Endodermal cell (in vitro differentiated cells): ENCODE measurements around the gene HNRNPA1L2. TPM values are rescaled to one million over a fixed set of nuclear protein-coding genes. Genes with fewer than 3 reads are reported as not detected.
A peak's percentile ranks its signal among the peaks of the same experiment; 100 is the strongest.
"Not testable (repeated sequence)": the region's sequence is repeated elsewhere in the genome, so short reads cannot be mapped to it uniquely, and the experiment has no call there.

ENCODE experiments used
- DNase-seq: peaks from one replicate; pipeline ENCODE4 v3.0.0-alpha.2; 2017
- H3K27ac ChIP-seq: 2 replicates; pipeline ENCODE4 v1.5.1; 2013; ENCODE audit warnings: mild to moderate bottlenecking, low read depth, low read length, moderate library complexity
- H3K27me3 ChIP-seq: 2 replicates; pipeline ENCODE4 v1.6.1; 2013; ENCODE audit warnings: mild to moderate bottlenecking, low read length, moderate library complexity; ENCODE audit not compliant: insufficient read depth, control insufficient read depth, poor library complexity, severe bottlenecking
- H3K36me3 ChIP-seq: 2 replicates; pipeline ENCODE4 v1.7.0; 2013; ENCODE audit warnings: mild to moderate bottlenecking, low read length, moderate library complexity; ENCODE audit not compliant: control insufficient read depth, insufficient read depth
- H3K4me1 ChIP-seq: one replicate; pipeline ENCODE4 v1.7.0; 2013; ENCODE audit warnings: low read length; ENCODE audit not compliant: control insufficient read depth, insufficient read depth
- H3K4me3 ChIP-seq: 2 replicates; pipeline ENCODE4 v1.5.1; 2013; ENCODE audit warnings: mild to moderate bottlenecking, low read length, moderate library complexity
- H3K9ac ChIP-seq: 2 replicates; pipeline ENCODE4 v1.6.1; 2013; ENCODE audit warnings: mild to moderate bottlenecking, low read length, moderate library complexity; ENCODE audit not compliant: poor library complexity, severe bottlenecking; ENCODE audit errors: extremely low read depth
- H3K9me3 ChIP-seq: 2 replicates; pipeline ENCODE4 v1.6.1; 2013; ENCODE audit warnings: mild to moderate bottlenecking, low read length, moderate library complexity; ENCODE audit not compliant: control insufficient read depth
- H3K27ac Mint-ChIP-seq: 2 replicates; pipeline ENCODE4 v1.8.0; 2020; ENCODE audit warnings: mixed read lengths
- H3K27me3 Mint-ChIP-seq: 2 replicates; pipeline ENCODE4 v1.8.0; 2021; ENCODE audit warnings: mild to moderate bottlenecking, mixed read lengths; ENCODE audit not compliant: insufficient read depth
- H3K36me3 Mint-ChIP-seq: 2 replicates; pipeline ENCODE4 v1.8.0; 2020; ENCODE audit warnings: low read depth, mixed read lengths
- H3K4me1 Mint-ChIP-seq: 2 replicates; pipeline ENCODE4 v1.8.0; 2020; ENCODE audit warnings: mixed read lengths
- H3K4me3 Mint-ChIP-seq: 2 replicates; pipeline ENCODE4 v1.8.0; 2020; ENCODE audit warnings: mild to moderate bottlenecking, moderate library complexity, mixed read lengths
- H3K9me3 Mint-ChIP-seq: 2 replicates; pipeline ENCODE4 v1.8.0; 2020; ENCODE audit warnings: mild to moderate bottlenecking, mixed read lengths
- CTCF ChIP-seq: fragments of 200-600 bp; sonication (generic); conservative IDR thresholded peaks from 2 replicates; pipeline ENCODE4 v1.5.0; 2021; ENCODE audit warnings: antibody characterized with exemption, mild to moderate bottlenecking
- WGBS, 2 experiments: methylation state at CpG; one replicate each; pipeline versions ENCODE4 v1.1.5 to v1.1.7; 2013; ENCODE audit warnings: missing lambda C conversion rate in 2 of 2, mixed read lengths in 1 of 2; ENCODE audit not compliant: insufficient coverage in 1 of 2, insufficient read length in 1 of 2; 5-methylcytosine and 5-hydroxymethylcytosine counted together
- total RNA-seq, 2 donors: library from RNA; stranded (reverse); fragmentation: NEBNext Ultra II Directional in 1 of 2; extraction: Animal tissue kit (Norgen Biotek cat#: 25700) in 1 of 2; gene quantifications; 2 replicates in 1 of 2; 3 replicates in 1 of 2; pipeline ENCODE4 v1.2.1, GENCODE V29; 2021

HNRNPA1L2 gene
- total RNA-seq, 2 donors from 2014 or later: 8.0 to 9.3 TPM

DNA sequence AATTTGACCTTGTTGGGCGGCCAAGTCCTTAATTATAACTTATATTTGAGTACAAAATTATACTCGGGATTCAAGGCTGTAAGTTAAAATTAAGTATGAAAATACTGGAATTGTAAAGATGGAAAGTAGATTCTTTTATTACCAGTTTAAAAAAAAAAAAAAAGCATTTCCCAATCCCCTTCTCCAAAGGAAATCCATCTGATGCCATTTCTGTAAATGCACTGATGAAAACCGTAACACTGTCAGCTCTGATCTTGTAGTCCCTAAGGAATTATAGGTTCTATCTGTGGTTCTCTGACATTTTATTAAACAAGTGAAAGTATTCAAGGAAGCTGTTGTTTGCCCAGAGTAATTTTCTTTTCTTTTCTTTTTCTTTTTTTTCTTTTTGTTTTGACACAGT is 41.6 kb upstream of the HNRNPA1L2 start:
- H3K27me3 Mint-ChIP-seq: peaks cover 2% of the 10 kb centered on the region
- peaks cover 11% of the 10 kb centered on the region for H3K27me3 ChIP-seq
- H3K9me3 Mint-ChIP-seq: no peaks in the 10 kb centered on the region
- no peak overlapping the region for H3K27ac ChIP-seq
- H3K9ac ChIP-seq: no peak overlapping the region
- no peak for DNase-seq
- H3K4me1 ChIP-seq: no peaks in the 10 kb centered on the region
- no peak overlapping the region for H3K27ac Mint-ChIP-seq
- no peaks in the 10 kb centered on the region for H3K9me3 ChIP-seq
- H3K4me1 Mint-ChIP-seq: peaks cover 8% of the 10 kb centered on the region
- no peak overlapping the region for H3K4me3 ChIP-seq
- no peaks in the 10 kb centered on the region for H3K36me3 ChIP-seq
- TF ChIP-seq CTCF: no peak
- H3K36me3 Mint-ChIP-seq: no peaks in the 10 kb centered on the region
- WGBS, 2 experiments: 78 to 86% methylated on average over 1 to 3 of the region's 3 CpGs
- peak overlapping the region; percentile 67 for H3K4me3 Mint-ChIP-seq

DNA sequence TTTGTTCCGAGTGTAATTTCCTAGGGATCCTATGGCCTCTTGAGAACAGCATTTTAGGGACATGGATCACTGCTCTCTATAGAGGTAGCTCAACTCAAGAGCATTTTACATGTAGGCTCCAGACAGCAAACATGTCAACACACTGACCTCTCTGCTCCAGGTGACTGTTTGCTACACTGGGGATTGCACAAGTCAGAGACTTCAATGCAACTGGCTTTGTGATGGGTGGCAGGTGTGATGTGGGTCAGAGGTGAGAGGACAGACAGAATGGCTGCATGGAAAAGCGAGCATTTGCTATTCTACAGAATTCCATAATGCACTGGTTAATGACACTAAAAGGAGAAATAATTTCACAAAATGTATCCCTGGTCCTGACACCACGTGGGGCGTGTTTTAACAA is 38.9 kb upstream of the HNRNPA1L2 start:
- H3K27me3 ChIP-seq: peaks cover 11% of the 10 kb centered on the region
- not testable (repeated sequence) for H3K4me1 ChIP-seq, H3K4me3 Mint-ChIP-seq, DNase-seq, H3K27ac ChIP-seq, H3K9me3 Mint-ChIP-seq, H3K36me3 ChIP-seq, H3K36me3 Mint-ChIP-seq, H3K27me3 Mint-ChIP-seq, H3K27ac Mint-ChIP-seq, H3K4me3 ChIP-seq, H3K9ac ChIP-seq, H3K9me3 ChIP-seq
- whole genome bisulfite sequencing, 2 experiments: 95 to 100% methylated on average over 1 of the region's 4 CpGs
- peaks cover 13% of the 10 kb centered on the region for H3K4me1 Mint-ChIP-seq

- not testable (repeated sequence) for H3K4me1 Mint-ChIP-seq, DNase-seq, H3K9me3 Mint-ChIP-seq, H3K4me3 ChIP-seq, H3K36me3 ChIP-seq, H3K27me3 ChIP-seq, H3K27ac ChIP-seq, H3K4me3 Mint-ChIP-seq, H3K27ac Mint-ChIP-seq, H3K4me1 ChIP-seq, H3K27me3 Mint-ChIP-seq, H3K9ac ChIP-seq, H3K36me3 Mint-ChIP-seq, H3K9me3 ChIP-seq
- 96 to 97% methylated on average over 6 of the region's 6 CpGs for WGBS, 2 experiments
Measured at GRCh38 chr13:52606126-52606525, 36.1 kb upstream of the HNRNPA1L2 start.

DNA sequence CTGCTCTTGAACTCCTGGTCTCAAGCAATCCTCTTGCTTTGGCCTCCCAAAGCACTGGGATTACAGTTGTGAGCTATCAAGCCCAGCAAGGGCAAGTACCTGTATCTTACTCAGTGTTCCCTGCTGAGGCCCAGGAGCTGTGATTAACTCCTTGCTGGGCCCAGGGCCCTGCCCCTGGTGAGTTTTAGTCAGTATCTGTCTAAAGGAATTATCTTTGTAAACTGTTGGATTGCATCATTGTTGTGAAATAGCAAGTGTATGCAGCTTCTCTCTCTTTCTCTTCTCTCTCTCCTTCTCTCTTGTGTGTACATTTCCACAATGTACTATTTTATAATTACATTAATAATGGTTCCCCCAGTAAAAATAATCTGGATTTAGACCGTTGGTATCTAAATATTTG is 35.4 kb upstream of the HNRNPA1L2 start:
- H3K27me3 ChIP-seq, H3K4me1 ChIP-seq, H3K27me3 Mint-ChIP-seq, H3K4me1 Mint-ChIP-seq, H3K9me3 Mint-ChIP-seq, H3K36me3 Mint-ChIP-seq, H3K9me3 ChIP-seq, DNase-seq, H3K36me3 ChIP-seq, H3K27ac ChIP-seq, H3K9ac ChIP-seq, H3K4me3 Mint-ChIP-seq, H3K27ac Mint-ChIP-seq, H3K4me3 ChIP-seq: not testable (repeated sequence)
- 100% methylated on average over 1 of the region's 1 CpG; no CpG with 5 or more reads in 1 of the 2 experiments for WGBS, 2 experiments
